ENCODE measurements around the gene PTGDS.
A peak's percentile ranks its signal among the peaks of the same experiment; 100 is the strongest.

The PTGDS gene

DNA sequence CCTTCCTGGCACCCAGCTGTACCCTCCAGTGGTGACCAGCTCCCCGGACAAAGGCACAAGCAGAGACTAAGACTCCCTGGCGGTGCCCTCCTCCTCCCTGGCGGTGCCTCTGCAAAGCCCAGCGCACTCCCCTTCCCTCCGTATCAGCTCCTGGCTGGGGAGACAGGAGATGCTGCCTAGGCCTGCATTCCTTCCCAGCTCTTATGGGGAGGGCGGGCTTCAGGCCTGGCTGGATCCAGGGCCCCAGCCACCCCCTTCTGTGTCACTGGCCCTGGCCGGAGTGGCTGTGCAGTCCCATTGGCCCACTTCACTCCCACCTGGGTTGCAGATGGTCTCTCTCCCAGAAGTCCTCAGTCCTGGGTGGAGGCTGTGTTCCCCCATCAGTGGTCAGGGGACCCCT lies 18.8 kb upstream of the PTGDS start:
- H3K9ac ChIP-seq (ENCODE audit: low read depth, low read length), result no peak overlapping the region
- H3K4me2 ChIP-seq (ENCODE audit: insufficient read depth, low read length), result no peak overlapping the region
- no peak for ATAC-seq (ENCODE audit: insufficient read depth, low read depth)
- H3K36me3 ChIP-seq (ENCODE audit: insufficient read depth, low read length), result no peaks in the 10 kb centered on the region
- no peak overlapping the region for H2AFZ ChIP-seq (ENCODE audit: low read depth, low read length)
- no peaks in the 10 kb centered on the region for H4K20me1 ChIP-seq (ENCODE audit: insufficient read depth, low read length)
- no peak overlapping the region for H3K4me3 ChIP-seq (ENCODE audit: low read depth in 1 of 2, low read length in 2 of 2)
- H3K27ac ChIP-seq (ENCODE audit: low read length), result no peak overlapping the region
- no peak for DNase-seq
- no peaks in the 10 kb centered on the region for H3K4me1 ChIP-seq (ENCODE audit: insufficient read depth, low read length)
- no peaks in the 10 kb centered on the region for H3K79me2 ChIP-seq (ENCODE audit: insufficient read depth, low read length)
- H3K9me3 ChIP-seq (ENCODE audit: insufficient read depth, low read length, severe bottlenecking), result no peaks in the 10 kb centered on the region
- TF ChIP-seq, protein P1, sequence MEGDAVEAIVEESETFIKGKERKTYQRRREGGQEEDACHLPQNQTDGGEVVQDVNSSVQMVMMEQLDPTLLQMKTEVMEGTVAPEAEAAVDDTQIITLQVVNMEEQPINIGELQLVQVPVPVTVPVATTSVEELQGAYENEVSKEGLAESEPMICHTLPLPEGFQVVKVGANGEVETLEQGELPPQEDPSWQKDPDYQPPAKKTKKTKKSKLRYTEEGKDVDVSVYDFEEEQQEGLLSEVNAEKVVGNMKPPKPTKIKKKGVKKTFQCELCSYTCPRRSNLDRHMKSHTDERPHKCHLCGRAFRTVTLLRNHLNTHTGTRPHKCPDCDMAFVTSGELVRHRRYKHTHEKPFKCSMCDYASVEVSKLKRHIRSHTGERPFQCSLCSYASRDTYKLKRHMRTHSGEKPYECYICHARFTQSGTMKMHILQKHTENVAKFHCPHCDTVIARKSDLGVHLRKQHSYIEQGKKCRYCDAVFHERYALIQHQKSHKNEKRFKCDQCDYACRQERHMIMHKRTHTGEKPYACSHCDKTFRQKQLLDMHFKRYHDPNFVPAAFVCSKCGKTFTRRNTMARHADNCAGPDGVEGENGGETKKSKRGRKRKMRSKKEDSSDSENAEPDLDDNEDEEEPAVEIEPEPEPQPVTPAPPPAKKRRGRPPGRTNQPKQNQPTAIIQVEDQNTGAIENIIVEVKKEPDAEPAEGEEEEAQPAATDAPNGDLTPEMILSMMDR (IDR thresholded peaks at IDR 0.05; ENCODE audit: borderline replicate concordance, extremely low read depth, low read length, poor library complexity, severe bottlenecking), result no peak
- no peak for TF ChIP-seq EZH2 (IDR thresholded peaks at IDR 0.05; ENCODE audit: borderline replicate concordance, low read depth, low read length, severe bottlenecking)
- no peaks in the 10 kb centered on the region for H3K27me3 ChIP-seq (ENCODE audit: insufficient read depth, low read length, poor library complexity)

DNA sequence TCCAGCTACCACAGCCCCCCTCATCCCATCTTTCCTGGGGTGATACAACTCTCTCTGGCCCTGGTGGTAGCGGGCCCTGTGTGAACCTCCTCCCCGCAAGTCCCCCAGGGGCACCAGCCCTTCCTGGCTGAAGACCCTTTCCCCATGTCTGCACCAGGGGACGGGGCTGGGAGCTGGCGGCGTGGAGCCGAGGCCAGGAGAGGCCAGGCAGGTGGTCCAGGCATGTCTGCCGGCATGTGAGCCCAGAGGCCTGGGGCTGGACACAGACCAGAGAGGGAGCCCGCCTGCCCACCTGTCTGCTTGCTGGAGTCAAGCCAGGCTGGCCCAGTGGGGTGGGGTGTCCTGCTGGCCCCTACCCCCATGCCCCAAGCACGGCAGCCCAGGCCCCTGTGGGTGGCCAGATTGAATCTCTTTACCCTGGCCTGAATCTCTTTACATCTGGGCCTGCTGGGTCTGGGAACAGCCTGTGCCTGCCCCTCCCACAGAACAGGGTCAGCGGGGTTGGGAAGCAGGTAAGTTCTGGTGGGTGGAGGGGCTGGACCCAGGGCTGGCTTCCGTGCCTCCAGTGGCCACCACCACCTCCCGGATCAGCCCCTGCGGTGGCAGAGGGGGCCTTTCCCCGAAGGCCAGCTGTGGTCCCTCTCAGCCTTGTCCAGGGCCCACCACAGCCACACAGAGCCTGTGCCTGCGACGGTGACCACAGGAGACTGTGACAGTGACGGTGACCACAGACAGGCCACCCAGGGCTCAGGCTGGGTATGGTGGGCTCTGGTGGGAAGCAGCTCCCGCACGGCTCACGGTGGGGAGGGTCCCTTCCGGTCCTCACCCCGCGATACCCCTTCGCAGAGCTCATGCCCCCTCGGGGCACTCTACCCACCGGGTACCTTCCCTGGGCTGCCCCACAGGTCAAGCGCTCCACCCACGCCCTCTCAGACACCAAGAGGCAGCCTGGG lies 18.1 kb upstream of the PTGDS start:
- H3K9me3 ChIP-seq (ENCODE audit: insufficient read depth, low read length, severe bottlenecking), result no peaks in the 10 kb centered on the region
- H3K4me2 ChIP-seq (ENCODE audit: insufficient read depth, low read length), result no peak overlapping the region
- no peak overlapping the region for H3K9ac ChIP-seq (ENCODE audit: low read depth, low read length)

DNA sequence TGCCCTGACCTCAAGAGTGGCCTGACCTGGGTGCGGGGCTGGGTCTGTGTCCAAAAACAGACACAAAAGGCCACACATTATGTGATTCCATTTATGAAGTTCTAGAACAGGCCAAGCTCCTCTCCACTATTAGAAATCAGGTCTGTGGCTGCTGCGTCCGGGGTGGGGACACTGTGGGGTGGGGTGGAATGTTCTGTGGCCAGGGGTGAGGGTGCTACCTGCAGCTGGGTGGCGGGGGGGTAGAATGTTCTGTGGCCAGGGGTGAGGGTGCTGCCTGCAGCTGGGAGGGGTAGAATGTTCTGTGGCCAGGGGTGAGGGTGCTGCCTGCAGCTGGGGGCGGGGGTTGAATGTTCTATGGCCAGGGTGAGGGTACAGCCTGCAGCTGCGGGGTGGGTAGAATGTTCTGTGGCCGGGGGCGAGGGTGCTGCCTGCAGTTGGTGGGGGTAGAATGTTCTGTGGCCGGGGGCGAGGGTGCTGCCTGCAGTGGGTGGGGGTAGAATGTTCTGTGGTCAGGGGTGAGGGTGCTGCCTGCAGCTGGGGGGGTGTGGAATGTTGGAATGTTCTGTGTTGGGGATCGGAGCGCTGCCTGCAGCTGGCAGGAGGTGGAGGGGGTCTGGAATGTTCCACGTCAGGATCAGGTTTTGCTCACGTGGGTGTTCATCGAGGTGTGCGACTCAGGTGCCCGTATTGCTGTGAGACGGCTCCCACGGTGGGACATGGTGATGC lies 16.9 kb upstream of the PTGDS start:
- DNase-seq, result no peak
- Histone ChIP-seq H3K27me3 (ENCODE audit: insufficient read depth, low read length, poor library complexity) (no peaks in the 10 kb centered on the region), H3K9me3 (ENCODE audit: insufficient read depth, low read length, severe bottlenecking) (no peaks in the 10 kb centered on the region), H3K4me2 (ENCODE audit: insufficient read depth, low read length) (no peak overlapping the region), H3K27ac (ENCODE audit: low read length) (no peak overlapping the region), H4K20me1 (ENCODE audit: insufficient read depth, low read length) (no peaks in the 10 kb centered on the region), H2AFZ (ENCODE audit: low read depth, low read length) (no peak overlapping the region), H3K9ac (ENCODE audit: low read depth, low read length) (no peak overlapping the region), H3K79me2 (ENCODE audit: insufficient read depth, low read length) (no peaks in the 10 kb centered on the region), H3K4me1 (ENCODE audit: insufficient read depth, low read length) (0 out of 2 replicates have a peak, but pooled peaks cover under 1% of the 10 kb centered on the region), H3K4me3 (ENCODE audit: low read depth in 1 of 2, low read length in 2 of 2) (no peak overlapping the region), H3K36me3 (ENCODE audit: insufficient read depth, low read length) (no peaks in the 10 kb centered on the region)
- no peak for TF ChIP-seq EZH2 (IDR thresholded peaks at IDR 0.05; ENCODE audit: borderline replicate concordance, low read depth, low read length, severe bottlenecking)
- TF ChIP-seq, protein P1 (IDR thresholded peaks at IDR 0.05; ENCODE audit: borderline replicate concordance, extremely low read depth, low read length, poor library complexity, severe bottlenecking), result no peak
- peak; percentile 31; the same call in 1 of the 3 replicates for ATAC-seq (ENCODE audit: insufficient read depth, low read depth)

More for the DNA sequence above, 18.1 kb upstream of the PTGDS start:
- Histone ChIP-seq H2AFZ (ENCODE audit: low read depth, low read length) (no peak overlapping the region), H4K20me1 (ENCODE audit: insufficient read depth, low read length) (no peaks in the 10 kb centered on the region), H3K36me3 (ENCODE audit: insufficient read depth, low read length) (no peaks in the 10 kb centered on the region), H3K4me3 (ENCODE audit: low read depth in 1 of 2, low read length in 2 of 2) (no peak overlapping the region), H3K4me1 (ENCODE audit: insufficient read depth, low read length) (no peaks in the 10 kb centered on the region), H3K27ac (ENCODE audit: low read length) (no peak overlapping the region), H3K27me3 (ENCODE audit: insufficient read depth, low read length, poor library complexity) (no peaks in the 10 kb centered on the region), H3K79me2 (ENCODE audit: insufficient read depth, low read length) (no peaks in the 10 kb centered on the region)
- ATAC-seq (ENCODE audit: insufficient read depth, low read depth) (no peak), DNase-seq (no peak)
- TF ChIP-seq EZH2 (IDR thresholded peaks at IDR 0.05; ENCODE audit: borderline replicate concordance, low read depth, low read length, severe bottlenecking), result no peak

DNA sequence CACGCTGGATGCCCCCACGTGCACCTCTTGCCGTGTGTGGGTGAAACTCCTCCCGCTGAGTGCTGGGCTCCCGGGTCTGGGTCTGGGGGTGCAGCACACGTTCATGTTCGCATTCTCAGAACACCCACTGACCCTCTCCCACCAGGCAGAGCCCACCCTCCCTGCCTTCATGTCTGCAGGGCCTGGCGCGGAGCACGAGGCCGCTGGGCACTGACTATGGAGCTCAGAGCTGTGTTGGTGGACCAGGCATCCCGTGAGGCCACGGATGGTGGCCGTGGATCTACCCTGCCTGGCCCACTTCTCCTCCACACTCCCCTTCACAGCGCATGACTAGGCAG lies 16.4 kb upstream of the PTGDS start:
- TF ChIP-seq, protein P1 (IDR thresholded peaks at IDR 0.05; ENCODE audit: borderline replicate concordance, extremely low read depth, low read length, poor library complexity, severe bottlenecking), result no peak
- TF ChIP-seq EZH2 (IDR thresholded peaks at IDR 0.05; ENCODE audit: borderline replicate concordance, low read depth, low read length, severe bottlenecking), result no peak
- Histone ChIP-seq H3K4me2 (ENCODE audit: insufficient read depth, low read length) (no peak overlapping the region), H3K4me1 (ENCODE audit: insufficient read depth, low read length) (peaks cover 5% of the 10 kb centered on the region), H3K36me3 (ENCODE audit: insufficient read depth, low read length) (no peaks in the 10 kb centered on the region), H3K9me3 (ENCODE audit: insufficient read depth, low read length, severe bottlenecking) (no peaks in the 10 kb centered on the region), H3K27me3 (ENCODE audit: insufficient read depth, low read length, poor library complexity) (peaks cover 4% of the 10 kb centered on the region), H3K9ac (ENCODE audit: low read depth, low read length) (no peak overlapping the region), H3K79me2 (ENCODE audit: insufficient read depth, low read length) (no peaks in the 10 kb centered on the region), H2AFZ (ENCODE audit: low read depth, low read length) (no peak overlapping the region), H4K20me1 (ENCODE audit: insufficient read depth, low read length) (no peaks in the 10 kb centered on the region), H3K4me3 (ENCODE audit: low read depth in 1 of 2, low read length in 2 of 2) (no peak overlapping the region), H3K27ac (ENCODE audit: low read length) (no peak overlapping the region)
- DNase-seq (no peak), ATAC-seq (ENCODE audit: insufficient read depth, low read depth) (no peak)

Measured in DND-41 (cell line).